ENCODE measurements around the gene CD14. TPM values are rescaled to one million over a fixed set of nuclear protein-coding genes. Genes with fewer than 3 reads are reported as not detected.
"Not testable (repeated sequence)": the region's sequence is repeated elsewhere in the genome, so short reads cannot be mapped to it uniquely, and the experiment has no call there.

The CD14 gene
- total RNA-seq, 4 donors from 2014 or later = 18.5 to 36.7 (median 30.0) TPM

- Histone ChIP-seq H3K9me3 (no peaks in the 10 kb centered on the region), H3K4me1 (peaks cover 10 to 18% of the 10 kb centered on the region in 2 donors), H3K27me3 (no peaks in the 10 kb centered on the region), H3K4me3 (replicated peaks in 1 of 3) (peak overlapping the region; percentile 57 to 91 (median 71)), H3K36me3 (peaks cover 49% of the 10 kb centered on the region in 2 donors), H3K27ac (peak overlapping the region; percentile 87 to 95 (median 92))
- DNase-seq = peak; percentile 69 to 77
- intact Hi-C loops (cut with DNase I) = no loop called here
- 8 to 20% methylated on average over 18 of the region's 18 CpGs for WGBS, 2 donors
- no peak for TF ChIP-seq CTCF (IDR thresholded peaks at IDR 0.05)
- TF ChIP-seq POLR2A (IDR thresholded peaks at IDR 0.05) = no peak
Observed at GRCh38 chr5:140664030-140664358, 31.0 kb upstream of the CD14 start.

GRCh38 chr5:140660371-140660770 lies 27.4 kb upstream of the CD14 start:
- H3K27ac ChIP-seq; H3K4me1 ChIP-seq; H3K9me3 ChIP-seq; DNase-seq; H3K4me3 ChIP-seq (replicated peaks in 1 of 3); H3K27me3 ChIP-seq; intact Hi-C loops (cut with DNase I): not testable (repeated sequence)
- 79 to 91% methylated on average over 5 to 6 of the region's 6 CpGs for WGBS, 2 donors
- peaks cover 75 to 76% of the 10 kb centered on the region in 2 donors for H3K36me3 ChIP-seq

GRCh38 chr5:140658870-140659269 lies 25.9 kb upstream of the CD14 start:
- Histone ChIP-seq H3K4me3 (replicated peaks in 1 of 3) (no peak overlapping the region), H3K36me3 (peaks cover 89 to 90% of the 10 kb centered on the region in 2 donors), H3K4me1 (peaks cover 3 to 4% of the 10 kb centered on the region in 2 donors), H3K9me3 (no peaks in the 10 kb centered on the region), H3K27ac (no peak overlapping the region), H3K27me3 (no peaks in the 10 kb centered on the region)
- 98% methylated on average over 17 of the region's 17 CpGs for WGBS, 2 donors
- intact Hi-C loops (cut with DNase I) = no loop called here
- TF ChIP-seq CTCF (IDR thresholded peaks at IDR 0.05) (no peak), POLR2A (IDR thresholded peaks at IDR 0.05) (no peak)
- DNase-seq = no peak

GRCh38 chr5:140647042-140647419 lies 14.1 kb upstream of the CD14 start:
- TF ChIP-seq POLR2A (IDR thresholded peaks at IDR 0.05) (no peak), CTCF (IDR thresholded peaks at IDR 0.05) (no peak)
- intact Hi-C loops (cut with DNase I) = loop anchor here (5.0 kb wide), 2 partner anchors 100 to 245 kb away; partner anchors contain the start of genes ANKHD1 and EIF4EBP3
- Histone ChIP-seq H3K27me3 (no peaks in the 10 kb centered on the region), H3K27ac (peak overlapping the region; percentile 7 to 71 (median 42)), H3K9me3 (no peaks in the 10 kb centered on the region), H3K4me3 (replicated peaks in 1 of 3) (peak overlapping the region; percentile 37 to 83 (median 71)), H3K36me3 (peaks cover 30 to 36% of the 10 kb centered on the region in 2 donors), H3K4me1 (peaks cover 15 to 16% of the 10 kb centered on the region in 2 donors)
- 0 to 2% methylated on average over 18 to 19 of the region's 27 CpGs for WGBS, 2 donors
- DNase-seq = no peak

GRCh38 chr5:140642718-140643117 lies 9.7 kb upstream of the CD14 start:
- WGBS, 2 donors = 78 to 80% methylated on average over 3 of the region's 3 CpGs
- H3K4me1 ChIP-seq = peaks cover 19 to 21% of the 10 kb centered on the region in 2 donors
- no peaks in the 10 kb centered on the region for H3K9me3 ChIP-seq
- no peak overlapping the region for H3K27ac ChIP-seq
- intact Hi-C loops (cut with DNase I) = no loop called here
- DNase-seq = no peak
- H3K27me3 ChIP-seq = no peaks in the 10 kb centered on the region
- H3K4me3 ChIP-seq (replicated peaks in 1 of 3) = no peak overlapping the region
- peaks cover 9 to 13% of the 10 kb centered on the region in 2 donors for H3K36me3 ChIP-seq
- no peak for TF ChIP-seq CTCF (IDR thresholded peaks at IDR 0.05)
- no peak for TF ChIP-seq POLR2A (IDR thresholded peaks at IDR 0.05)

- WGBS, 2 donors = 85 to 87% methylated on average over 7 to 8 of the region's 8 CpGs
- no peak overlapping the region for H3K4me3 ChIP-seq (replicated peaks in 1 of 3)
- peaks cover 15 to 21% of the 10 kb centered on the region in 2 donors for H3K4me1 ChIP-seq
- no peak for DNase-seq
- H3K36me3 ChIP-seq = peaks cover 9 to 13% of the 10 kb centered on the region in 2 donors
- H3K27me3 ChIP-seq = no peaks in the 10 kb centered on the region
- intact Hi-C loops (cut with DNase I) = no loop called here
- H3K27ac ChIP-seq = no peak overlapping the region
- TF ChIP-seq CTCF (IDR thresholded peaks at IDR 0.05) = no peak
- TF ChIP-seq POLR2A (IDR thresholded peaks at IDR 0.05) = no peak
- no peaks in the 10 kb centered on the region for H3K9me3 ChIP-seq
Observed at GRCh38 chr5:140641716-140642115, 8.7 kb upstream of the CD14 start.
